NCI-H748 (cell line): ENCODE data around the gene MUC16.
"Not testable (repeated sequence)": the region's sequence is repeated elsewhere in the genome, so short reads cannot be mapped to it uniquely, and the experiment has no call there.

Experiments used
- DNase-seq: peaks from one replicate; lab custom pipeline; 2025; ENCODE audit not compliant: unreplicated experiment; lab: John Stamatoyannopoulos, UW

Gene MUC16

GRCh38 chr19:9009935-9010651 lies at the start of gene MUC16:
MUC16 (minus strand) TSS chr19:9010409.
- DNase-seq: no peak

DNA sequence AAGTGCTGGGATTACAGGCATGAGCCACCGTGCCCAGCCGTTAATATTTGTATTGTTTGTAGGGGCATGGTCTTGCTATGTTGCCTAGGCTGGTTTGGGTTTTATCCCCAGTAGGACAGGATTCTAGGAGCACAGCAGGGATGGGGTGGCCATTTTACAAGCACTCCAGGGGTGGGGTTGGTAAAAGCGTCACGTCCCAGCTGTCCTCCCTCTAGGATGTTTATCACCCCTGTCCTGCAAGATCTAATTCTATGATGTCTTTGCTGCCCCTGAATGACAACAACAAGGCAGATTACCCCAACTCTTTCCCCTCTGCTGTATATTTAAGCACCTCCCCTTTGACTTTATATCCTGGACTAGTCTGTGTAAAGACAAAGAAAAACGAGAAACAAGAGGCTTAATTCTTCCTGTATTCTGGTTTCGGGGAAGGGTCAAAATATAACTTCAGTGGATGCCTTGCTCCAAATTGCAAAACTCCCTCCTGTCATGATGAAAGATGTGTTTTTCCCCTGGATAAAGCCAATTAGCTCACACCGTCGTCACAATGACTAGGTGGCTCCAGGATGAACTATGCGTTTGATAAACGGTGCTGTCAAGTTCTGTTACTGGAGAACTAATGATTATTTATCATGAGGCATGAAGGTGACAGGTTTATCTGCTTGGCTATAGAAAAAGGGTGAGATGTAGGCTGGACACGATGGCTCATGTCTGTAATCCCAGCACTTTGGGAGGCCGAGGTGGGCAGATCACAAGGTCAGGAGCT lies 48.9 kb upstream of the MUC16 start:
- DNase-seq: no peak

GRCh38 chr19:9057505-9058258 lies 47.5 kb upstream of the MUC16 start:
- no peak for DNase-seq

- DNase-seq: not testable (repeated sequence)
Observed at GRCh38 chr19:9056131-9056530, 45.9 kb upstream of the MUC16 start.

- DNase-seq: no peak
Observed at GRCh38 chr19:9054765-9055164, 44.6 kb upstream of the MUC16 start.

- DNase-seq: no peak
Observed at GRCh38 chr19:9054207-9054606, 44.0 kb upstream of the MUC16 start.

DNA sequence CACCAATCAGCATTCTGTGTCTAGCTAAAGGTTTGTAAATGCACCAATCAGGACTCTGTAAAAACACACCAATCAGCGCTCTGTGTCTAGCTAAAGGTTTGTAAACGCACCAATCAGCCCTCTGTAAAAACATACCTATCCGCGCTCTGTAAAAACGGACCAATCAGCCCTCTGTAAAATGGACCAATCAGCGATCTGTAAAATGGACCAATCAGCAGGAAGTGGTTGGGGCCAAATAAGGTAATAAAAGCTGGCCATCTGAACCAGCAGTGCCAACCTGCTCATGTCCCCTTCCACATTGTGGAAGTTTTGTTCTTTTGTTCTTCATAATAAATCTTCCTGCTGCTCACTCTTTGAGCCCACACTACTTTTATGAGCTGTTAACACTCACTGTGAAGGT lies 43.5 kb upstream of the MUC16 start:
- DNase-seq: not testable (repeated sequence)

DNA sequence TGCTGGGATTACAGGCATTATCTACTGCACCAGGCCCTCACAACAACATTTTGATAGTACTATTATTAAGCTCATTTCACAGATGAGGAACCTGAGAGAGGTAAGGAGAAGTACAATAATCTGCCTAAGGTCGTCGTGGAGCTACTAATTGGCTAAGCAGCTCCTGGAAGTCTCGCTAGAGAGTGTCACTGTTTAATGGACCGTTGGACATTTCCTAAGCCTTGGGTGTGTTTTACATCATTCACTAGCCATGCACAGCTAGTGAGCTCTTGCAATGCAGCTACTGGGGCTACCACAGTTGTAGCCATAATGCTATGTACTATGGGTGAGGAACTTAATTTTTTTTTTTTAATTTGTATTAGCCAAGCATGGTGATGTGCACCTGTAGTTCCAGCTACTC lies 42.7 kb upstream of the MUC16 start:
- no peak for DNase-seq

DNA sequence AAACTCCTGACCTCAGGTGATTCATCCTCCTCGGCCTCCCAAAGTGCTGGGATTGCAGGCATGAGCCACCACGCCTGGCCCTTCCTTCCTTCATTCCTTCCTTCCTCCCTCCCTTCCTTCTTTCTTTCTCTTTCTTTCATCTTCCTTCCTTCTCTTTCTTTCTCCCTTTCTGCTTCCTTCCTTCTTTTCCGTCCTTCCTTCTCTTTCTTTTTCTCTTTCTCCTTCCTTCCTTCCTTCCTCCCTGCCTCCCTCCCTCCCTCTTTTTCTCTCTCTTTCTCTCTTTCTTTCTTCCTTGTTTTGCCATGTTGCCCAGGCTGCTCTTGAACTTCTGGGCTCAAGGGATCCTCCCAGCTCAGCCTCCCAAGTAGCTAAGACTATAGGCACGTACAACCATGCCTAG lies 36.5 kb upstream of the MUC16 start:
- no peak for DNase-seq

GRCh38 chr19:9044449-9044848 lies 34.2 kb upstream of the MUC16 start:
- no peak for DNase-seq

- DNase-seq: no peak
Observed at GRCh38 chr19:9043524-9043923, 33.3 kb upstream of the MUC16 start.

DNA sequence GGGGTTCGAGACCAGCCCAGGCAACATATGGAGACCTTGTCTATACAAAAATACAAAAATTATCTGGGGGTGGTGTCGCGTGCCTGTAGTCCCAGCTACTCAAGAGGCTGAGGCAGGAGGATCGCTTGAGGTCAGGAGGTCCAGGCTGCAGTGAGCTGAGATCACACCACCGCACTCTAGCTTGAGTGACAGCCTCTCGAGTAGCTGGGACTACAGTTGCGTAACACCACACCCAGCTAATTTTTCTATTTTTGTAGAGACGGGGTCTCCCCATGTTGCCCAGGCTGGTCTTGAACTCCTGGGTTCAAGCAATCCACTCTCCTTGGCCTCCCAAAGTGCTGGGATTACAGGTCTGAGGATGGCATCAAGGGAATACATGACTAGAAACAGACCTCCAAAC lies 30.8 kb upstream of the MUC16 start:
- DNase-seq: no peak

- no peak for DNase-seq
Observed at GRCh38 chr19:9040131-9040530, 29.9 kb upstream of the MUC16 start.

- no peak for DNase-seq
Observed at GRCh38 chr19:9039728-9040127, 29.5 kb upstream of the MUC16 start.

- no peak for DNase-seq
Observed at GRCh38 chr19:9037400-9038062, 27.3 kb upstream of the MUC16 start.

DNA sequence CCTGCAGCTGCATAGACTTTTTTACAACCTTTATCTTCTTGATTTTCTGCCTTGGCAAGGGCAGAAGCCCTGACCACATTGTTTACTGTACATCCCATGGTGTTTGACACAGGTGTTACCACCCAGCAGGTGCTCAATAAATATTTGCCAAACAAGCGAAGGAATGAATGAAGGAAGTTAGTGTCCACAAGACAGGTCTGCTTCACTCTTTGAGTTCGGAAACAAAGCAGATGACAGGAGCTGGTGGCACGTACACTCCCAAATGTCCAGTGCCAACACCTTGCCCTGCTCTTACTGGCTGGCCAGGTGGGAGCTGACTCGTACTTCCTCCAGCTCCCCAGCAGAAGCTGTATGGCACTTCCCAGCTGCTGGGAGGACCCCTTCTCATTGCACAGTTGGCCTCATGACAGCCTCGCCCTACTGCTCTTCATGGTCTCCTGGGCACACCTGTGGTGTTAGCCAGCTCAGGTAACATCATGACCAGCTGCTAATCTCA lies 22.0 kb upstream of the MUC16 start:
- peak; percentile 24 for DNase-seq

- no peak for DNase-seq
Observed at GRCh38 chr19:9018163-9018875, 8.1 kb upstream of the MUC16 start.

DNA sequence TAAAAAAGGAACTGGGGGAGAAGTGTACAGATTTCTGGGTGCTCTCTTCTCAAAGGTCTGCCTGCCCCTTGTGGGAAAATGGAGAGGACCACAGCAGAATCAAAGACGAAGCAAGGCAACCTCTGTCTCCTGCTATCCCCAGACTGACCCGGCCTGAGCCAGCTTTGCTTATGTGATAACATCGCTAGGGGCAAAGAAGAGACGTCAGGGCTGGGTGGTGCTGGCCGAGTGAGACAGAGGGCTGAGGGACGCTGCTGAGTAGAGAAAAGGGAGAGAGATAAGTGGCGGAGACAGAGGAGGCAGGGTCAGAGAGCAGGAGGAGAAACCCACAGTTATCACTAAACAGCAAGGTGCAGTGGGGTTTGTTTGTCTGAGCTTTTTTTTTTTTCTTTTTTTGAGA lies 4.6 kb upstream of the MUC16 start:
- DNase-seq: no peak

DNA sequence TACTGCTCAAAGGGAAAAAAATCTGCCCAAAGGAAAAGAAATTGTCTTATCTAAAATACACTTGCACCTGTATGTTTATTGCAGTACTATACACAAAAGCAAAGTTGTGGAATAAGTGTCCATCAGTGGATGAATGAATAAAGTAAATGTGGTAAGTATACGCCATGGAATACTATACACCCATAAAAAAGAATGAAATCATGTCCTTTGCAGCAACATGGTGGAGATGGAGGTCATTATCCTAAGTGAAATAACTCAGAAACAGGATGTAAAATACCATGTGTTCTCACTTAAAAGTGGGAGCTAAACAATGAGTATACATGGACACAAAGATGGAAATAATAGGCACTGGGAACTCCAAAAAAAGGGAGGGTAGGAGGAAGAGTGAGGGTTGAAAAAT lies 3.8 kb upstream of the MUC16 start:
- no peak for DNase-seq

- no peak for DNase-seq
Observed at GRCh38 chr19:9011875-9012274, 1.7 kb upstream of the MUC16 start.

DNA sequence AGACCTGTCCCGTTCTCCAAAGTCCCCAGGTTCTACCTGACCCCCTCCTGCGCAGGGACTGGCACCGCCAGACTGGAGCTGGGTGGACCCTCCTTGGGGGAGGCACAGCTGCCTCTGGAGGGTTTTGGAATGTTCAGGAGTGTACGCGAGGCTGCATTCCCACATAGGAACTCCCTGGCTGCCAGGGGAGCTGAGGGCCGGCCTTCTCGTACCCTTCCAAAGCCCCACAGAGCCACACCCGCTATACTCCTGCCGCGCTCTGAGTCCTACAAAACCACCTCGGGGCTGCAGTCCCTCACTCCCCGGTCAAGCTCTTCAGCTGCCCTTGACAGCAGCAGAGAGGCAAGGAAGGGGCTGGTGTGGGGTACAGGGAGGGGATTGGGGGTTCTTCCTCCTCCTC lies 484 bp upstream of the MUC16 start:
- no peak for DNase-seq
